Left ventricle myocardium inferior (tissue), 1 donor: Measurements from ENCODE around the gene DZIP1. TPM values are rescaled to one million over a fixed set of nuclear protein-coding genes. Genes with fewer than 3 reads are reported as not detected.

Source experiments
- DNase-seq: peaks from one replicate; pipeline ENCODE4 v3.0.0-alpha.2; 2020
- H3K27ac ChIP-seq: fragments of 200-600 bp; replicated peaks from 2 replicates; pipeline ENCODE4 v1.8.0; 2021
- H3K27me3 ChIP-seq: fragments of 200-600 bp; 2 replicates; pipeline ENCODE4 v1.8.0; 2021; ENCODE audit warnings: low read depth
- H3K36me3 ChIP-seq: fragments of 200-600 bp; 2 replicates; pipeline ENCODE4 v1.8.0; 2021
- H3K4me1 ChIP-seq: fragments of 200-600 bp; 2 replicates; pipeline ENCODE4 v1.8.0; 2021
- H3K4me3 ChIP-seq: fragments of 200-600 bp; 2 replicates; pipeline ENCODE4 v1.8.0; 2021; ENCODE audit warnings: mild to moderate bottlenecking, moderate library complexity
- H3K9me3 ChIP-seq: fragments of 200-600 bp; replicated peaks from 2 replicates; pipeline ENCODE4 v1.8.0; 2021
- CTCF ChIP-seq: fragments of 200-600 bp; IDR thresholded peaks from 2 replicates; pipeline ENCODE4 v1.8.0; 2021; ENCODE audit warnings: antibody characterized with exemption, mild to moderate bottlenecking, borderline replicate concordance
- intact Hi-C: fragments of 100-400 bp; cut with micrococcal nuclease; formaldehyde crosslinking; loops from one replicate; pipeline ENCODE4 v1.11.0; 2022
- total RNA-seq: library from RNA; stranded (reverse); fragmentation: NEBNext Ultra II Directional; extraction: Animal tissue kit (Norgen Biotek cat#: 25700); gene quantifications from one replicate; pipeline ENCODE4 v1.2.1, GENCODE V29; 2021
- donor health status: DM: no; HTN: yes; CAD: no; lungs with severe emphysema.

Gene DZIP1
- total RNA-seq, 1 donor from 2014 or later, result 3.8 TPM

GRCh38 chr13:95607366-95607765, 37.1 kb downstream of the DZIP1 start:
- no peaks in the 10 kb centered on the region for H3K9me3 ChIP-seq

GRCh38 chr13:95605448-95606125, 38.9 kb downstream of the DZIP1 start:
- H3K4me3 ChIP-seq, result no peak overlapping the region
- H3K9me3 ChIP-seq, result no peaks in the 10 kb centered on the region
- DNase-seq, result no peak
- no peaks in the 10 kb centered on the region for H3K36me3 ChIP-seq
- TF ChIP-seq CTCF, result no peak
- peaks cover 19% of the 10 kb centered on the region for H3K4me1 ChIP-seq
- intact Hi-C loops, result no loop called here
- no peaks in the 10 kb centered on the region for H3K27me3 ChIP-seq
- no peak overlapping the region for H3K27ac ChIP-seq

More at GRCh38 chr13:95607366-95607765, 37.1 kb downstream of the DZIP1 start:
- Histone ChIP-seq H3K4me3 (no peak overlapping the region), H3K36me3 (no peaks in the 10 kb centered on the region), H3K27ac (no peak overlapping the region), H3K4me1 (peaks cover 9% of the 10 kb centered on the region), H3K27me3 (no peaks in the 10 kb centered on the region)
- no peak for TF ChIP-seq CTCF
- intact Hi-C loops, result no loop called here
- DNase-seq, result no peak

- no peak overlapping the region for H3K4me3 ChIP-seq
- DNase-seq, result no peak
- no peaks in the 10 kb centered on the region for H3K36me3 ChIP-seq
- no peak for TF ChIP-seq CTCF
- no peaks in the 10 kb centered on the region for H3K9me3 ChIP-seq
- H3K27ac ChIP-seq, result no peak overlapping the region
- intact Hi-C loops, result no loop called here
- H3K4me1 ChIP-seq, result peaks cover 19% of the 10 kb centered on the region
- no peaks in the 10 kb centered on the region for H3K27me3 ChIP-seq
Observed at GRCh38 chr13:95604556-95604915, 40.0 kb downstream of the DZIP1 start.

- H3K4me1 ChIP-seq, result peaks cover 14% of the 10 kb centered on the region
- intact Hi-C loops, result no loop called here
- H3K27ac ChIP-seq, result no peak overlapping the region
- H3K4me3 ChIP-seq, result no peak overlapping the region
- no peak for TF ChIP-seq CTCF
- no peaks in the 10 kb centered on the region for H3K9me3 ChIP-seq
- no peak for DNase-seq
- H3K36me3 ChIP-seq, result no peaks in the 10 kb centered on the region
- no peaks in the 10 kb centered on the region for H3K27me3 ChIP-seq
Observed at GRCh38 chr13:95603887-95604555, 40.5 kb downstream of the DZIP1 start.

GRCh38 chr13:95601906-95602305, 42.6 kb downstream of the DZIP1 start:
- H3K36me3 ChIP-seq, result no peaks in the 10 kb centered on the region
- H3K27me3 ChIP-seq, result no peaks in the 10 kb centered on the region
- intact Hi-C loops, result no loop called here
- DNase-seq, result no peak
- H3K9me3 ChIP-seq, result no peaks in the 10 kb centered on the region
- TF ChIP-seq CTCF, result no peak
- H3K4me1 ChIP-seq, result peaks cover 9% of the 10 kb centered on the region
- H3K27ac ChIP-seq, result no peak overlapping the region
- H3K4me3 ChIP-seq, result no peak overlapping the region
